Measurements from ENCODE around the gene HGD.

DNA sequence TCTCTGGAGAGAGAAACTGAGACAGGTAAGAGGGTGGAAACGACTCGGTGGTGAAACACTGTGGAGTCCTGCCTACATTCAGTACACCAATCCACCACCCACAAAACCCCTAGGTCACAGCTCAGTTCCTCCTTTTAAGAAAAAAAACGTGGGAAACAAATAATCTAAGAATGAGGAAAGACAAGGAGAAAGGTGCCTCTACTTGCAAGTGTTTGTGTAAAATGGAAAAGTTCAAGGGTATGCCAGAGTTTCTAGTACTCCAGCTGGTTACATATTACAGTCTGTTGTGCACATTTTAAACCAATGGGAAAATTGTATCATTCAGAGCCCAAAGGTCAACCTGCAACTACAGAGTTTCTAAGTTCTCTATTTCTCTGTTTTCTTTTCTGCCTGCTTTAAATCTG lies 32.2 kb downstream of the HGD start:
- no peak for TF ChIP-seq POLR2A (IDR thresholded peaks at IDR 0.05)
- TF ChIP-seq POLR2AphosphoS5 (IDR thresholded peaks at IDR 0.05): no peak
- TF ChIP-seq, protein P1, sequence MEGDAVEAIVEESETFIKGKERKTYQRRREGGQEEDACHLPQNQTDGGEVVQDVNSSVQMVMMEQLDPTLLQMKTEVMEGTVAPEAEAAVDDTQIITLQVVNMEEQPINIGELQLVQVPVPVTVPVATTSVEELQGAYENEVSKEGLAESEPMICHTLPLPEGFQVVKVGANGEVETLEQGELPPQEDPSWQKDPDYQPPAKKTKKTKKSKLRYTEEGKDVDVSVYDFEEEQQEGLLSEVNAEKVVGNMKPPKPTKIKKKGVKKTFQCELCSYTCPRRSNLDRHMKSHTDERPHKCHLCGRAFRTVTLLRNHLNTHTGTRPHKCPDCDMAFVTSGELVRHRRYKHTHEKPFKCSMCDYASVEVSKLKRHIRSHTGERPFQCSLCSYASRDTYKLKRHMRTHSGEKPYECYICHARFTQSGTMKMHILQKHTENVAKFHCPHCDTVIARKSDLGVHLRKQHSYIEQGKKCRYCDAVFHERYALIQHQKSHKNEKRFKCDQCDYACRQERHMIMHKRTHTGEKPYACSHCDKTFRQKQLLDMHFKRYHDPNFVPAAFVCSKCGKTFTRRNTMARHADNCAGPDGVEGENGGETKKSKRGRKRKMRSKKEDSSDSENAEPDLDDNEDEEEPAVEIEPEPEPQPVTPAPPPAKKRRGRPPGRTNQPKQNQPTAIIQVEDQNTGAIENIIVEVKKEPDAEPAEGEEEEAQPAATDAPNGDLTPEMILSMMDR (IDR thresholded peaks at IDR 0.05): no peak
- no peak for TF ChIP-seq EP300 (IDR thresholded peaks at IDR 0.05)
